Type B pancreatic cell (in vitro differentiated cells): ENCODE results near the gene INSL3. TPM values are rescaled to one million over a fixed set of nuclear protein-coding genes. Genes with fewer than 3 reads are reported as not detected.

Experiments used
- DNase-seq: peaks from one replicate; pipeline ENCODE4 v3.0.0; 2021; ENCODE audit warnings: mixed read lengths; ENCODE audit not compliant: unreplicated experiment; ENCODE audit errors: extremely low spot score
- H3K27ac Mint-ChIP-seq: 2 replicates; pipeline ENCODE4 v1.8.0; 2021; ENCODE audit warnings: mild to moderate bottlenecking, mixed read lengths
- H3K27me3 Mint-ChIP-seq: 2 replicates; pipeline ENCODE4 v1.8.0; 2021; ENCODE audit warnings: mixed read lengths
- H3K36me3 Mint-ChIP-seq: 2 replicates; pipeline ENCODE4 v1.8.0; 2021; ENCODE audit warnings: mixed read lengths
- H3K4me1 Mint-ChIP-seq: one replicate; pipeline ENCODE4 v1.8.0; 2021; ENCODE audit warnings: mixed read lengths; ENCODE audit not compliant: unreplicated experiment
- H3K4me3 Mint-ChIP-seq: 2 replicates; pipeline ENCODE4 v1.8.0; 2021; ENCODE audit warnings: mild to moderate bottlenecking, mixed read lengths
- H3K9me3 Mint-ChIP-seq: 2 replicates; pipeline ENCODE4 v1.8.0; 2021; ENCODE audit warnings: mixed read lengths
- long read RNA-seq: library from polyadenylated mRNA; unstranded; transcript quantifications from one replicate; pipeline ENCODE4 v2.0.0, GENCODE V29; 2020
- total RNA-seq: library from RNA; stranded (reverse); gene quantifications from 2 replicates; pipeline ENCODE4 v1.2.1, GENCODE V29; 2021; ENCODE audit warnings: low replicate concordance
- TF ChIP-seq, protein P1 (sequence below): fragments of 200-600 bp; sonication (generic); conservative IDR thresholded peaks from 2 replicates; pipeline ENCODE4 v1.5.0; 2021; ENCODE audit warnings: antibody characterized with exemption, mild to moderate bottlenecking

The INSL3 gene, protein sequence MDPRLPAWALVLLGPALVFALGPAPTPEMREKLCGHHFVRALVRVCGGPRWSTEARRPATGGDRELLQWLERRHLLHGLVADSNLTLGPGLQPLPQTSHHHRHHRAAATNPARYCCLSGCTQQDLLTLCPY
- not detected in 2 replicates for total RNA-seq
- long read RNA-seq, result 0 reads

DNA sequence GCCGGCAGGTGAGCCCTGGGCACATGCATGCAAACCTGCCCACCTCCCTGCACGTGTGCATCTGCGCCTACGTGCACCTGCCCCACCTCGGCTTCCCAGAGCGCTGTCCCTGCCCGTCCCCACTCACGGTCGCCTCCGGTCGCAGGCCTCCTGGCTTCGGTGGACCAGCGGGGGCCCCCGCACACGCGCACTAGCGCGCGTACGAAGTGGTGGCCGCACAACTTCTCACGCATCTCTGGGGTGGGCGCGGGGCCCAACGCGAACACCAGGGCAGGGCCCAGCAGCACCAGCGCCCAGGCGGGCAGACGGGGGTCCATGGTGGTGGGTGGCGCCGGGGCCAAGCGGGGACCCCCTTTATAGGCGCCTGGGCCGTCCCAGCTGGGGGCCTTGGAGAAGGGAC is at the start of gene INSL3:
INSL3 (minus strand) TSS at position 330 of the 400 bp plus-strand sequence; CDS start at position 317, 13 bp downstream.
- Mint-ChIP-seq H3K4me1 (peaks cover 4% of the 10 kb centered on the region), H3K9me3 (no peaks in the 10 kb centered on the region), H3K4me3 (no peak within 1 kb of the TSS), H3K27me3 (peaks cover 3% of the 10 kb centered on the region), H3K27ac (no peak within 1 kb of the TSS), H3K36me3 (no peaks in the 10 kb centered on the region)
- TF ChIP-seq, protein P1, sequence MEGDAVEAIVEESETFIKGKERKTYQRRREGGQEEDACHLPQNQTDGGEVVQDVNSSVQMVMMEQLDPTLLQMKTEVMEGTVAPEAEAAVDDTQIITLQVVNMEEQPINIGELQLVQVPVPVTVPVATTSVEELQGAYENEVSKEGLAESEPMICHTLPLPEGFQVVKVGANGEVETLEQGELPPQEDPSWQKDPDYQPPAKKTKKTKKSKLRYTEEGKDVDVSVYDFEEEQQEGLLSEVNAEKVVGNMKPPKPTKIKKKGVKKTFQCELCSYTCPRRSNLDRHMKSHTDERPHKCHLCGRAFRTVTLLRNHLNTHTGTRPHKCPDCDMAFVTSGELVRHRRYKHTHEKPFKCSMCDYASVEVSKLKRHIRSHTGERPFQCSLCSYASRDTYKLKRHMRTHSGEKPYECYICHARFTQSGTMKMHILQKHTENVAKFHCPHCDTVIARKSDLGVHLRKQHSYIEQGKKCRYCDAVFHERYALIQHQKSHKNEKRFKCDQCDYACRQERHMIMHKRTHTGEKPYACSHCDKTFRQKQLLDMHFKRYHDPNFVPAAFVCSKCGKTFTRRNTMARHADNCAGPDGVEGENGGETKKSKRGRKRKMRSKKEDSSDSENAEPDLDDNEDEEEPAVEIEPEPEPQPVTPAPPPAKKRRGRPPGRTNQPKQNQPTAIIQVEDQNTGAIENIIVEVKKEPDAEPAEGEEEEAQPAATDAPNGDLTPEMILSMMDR, result no peak
- DNase-seq, result no peak

DNA sequence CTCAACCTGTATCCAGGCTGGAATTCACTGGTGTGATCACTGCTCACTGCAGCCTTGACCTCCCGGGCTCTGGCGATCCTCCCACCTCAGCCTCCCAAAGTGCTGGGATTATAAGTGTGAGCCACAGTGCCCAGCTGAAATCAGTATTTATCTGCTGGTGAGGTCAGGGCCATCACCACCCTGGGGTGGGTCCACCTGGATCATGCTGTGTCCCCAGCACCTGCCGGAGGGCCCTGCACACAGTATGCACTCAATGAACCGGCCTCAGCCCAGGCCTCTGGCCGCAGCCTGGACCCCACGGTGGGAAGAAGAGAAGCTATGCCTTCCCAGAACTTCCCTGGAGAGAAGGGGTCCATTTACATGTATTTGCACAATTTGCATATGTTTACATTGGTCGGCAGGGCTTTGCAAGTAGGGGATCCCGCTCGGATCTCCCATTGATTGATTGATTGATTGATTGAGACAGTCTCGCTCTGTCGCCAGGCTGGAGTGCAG is 47.8 kb upstream of the INSL3 start:
- H3K36me3 Mint-ChIP-seq, result peaks cover 6% of the 10 kb centered on the region
- peaks cover 48% of the 10 kb centered on the region for H3K27me3 Mint-ChIP-seq
- no peaks in the 10 kb centered on the region for H3K9me3 Mint-ChIP-seq
- no peak overlapping the region for H3K27ac Mint-ChIP-seq
- no peaks in the 10 kb centered on the region for H3K4me1 Mint-ChIP-seq
- TF ChIP-seq, protein P1, result no peak
- no peak for DNase-seq
- H3K4me3 Mint-ChIP-seq, result no peak overlapping the region

DNA sequence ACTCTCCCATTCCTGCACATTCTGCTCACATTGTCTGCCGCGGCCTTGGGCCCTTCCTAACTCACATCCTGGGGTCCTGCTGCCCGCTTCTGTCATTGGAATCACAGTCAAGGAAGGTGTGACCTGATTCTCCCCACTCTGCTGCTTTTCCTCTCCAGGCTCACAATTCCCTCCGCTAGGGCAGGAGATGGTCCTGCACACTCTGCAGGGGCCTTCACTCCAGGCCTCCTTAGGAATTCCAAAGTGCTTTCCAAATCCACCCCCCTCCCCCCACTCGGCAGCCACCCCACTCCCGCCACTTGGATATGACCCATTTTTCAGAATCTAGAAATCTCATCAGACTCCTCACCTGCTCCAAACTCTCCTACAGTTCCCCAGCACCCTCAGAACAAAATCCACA is 47.4 kb upstream of the INSL3 start:
- no peak for DNase-seq
- H3K9me3 Mint-ChIP-seq, result no peaks in the 10 kb centered on the region
- H3K27me3 Mint-ChIP-seq, result peaks cover 43% of the 10 kb centered on the region
- H3K4me1 Mint-ChIP-seq, result no peaks in the 10 kb centered on the region
- TF ChIP-seq, protein P1, result no peak
- no peak overlapping the region for H3K4me3 Mint-ChIP-seq
- peak overlapping the region; percentile 51 for H3K27ac Mint-ChIP-seq
- peaks cover 6% of the 10 kb centered on the region for H3K36me3 Mint-ChIP-seq

DNA sequence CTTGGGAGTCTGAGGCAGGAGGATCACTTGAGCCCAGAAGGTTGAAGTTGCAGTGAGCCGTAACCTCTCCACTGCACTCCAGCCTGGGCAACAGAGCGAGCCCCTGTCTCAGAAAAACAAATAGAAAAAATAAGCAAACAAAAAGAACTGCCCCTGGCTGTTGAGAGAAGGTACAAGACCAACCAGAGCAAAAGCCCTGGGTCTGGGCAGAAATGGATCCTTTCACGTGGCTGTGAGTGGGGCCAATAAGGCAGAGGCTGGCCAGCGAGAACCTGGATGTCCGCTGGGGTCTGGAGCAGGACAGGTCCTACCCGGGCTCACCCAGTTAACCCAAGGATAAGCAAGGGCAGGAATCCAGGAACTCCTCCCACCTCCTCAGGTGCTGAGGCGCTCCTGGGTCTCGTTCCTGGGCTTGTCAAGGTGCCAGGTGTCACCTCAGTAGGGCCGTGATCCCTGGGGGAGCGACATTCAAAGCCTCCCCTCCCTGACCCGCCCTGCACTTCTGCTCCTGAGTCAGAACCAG is 45.7 kb upstream of the INSL3 start:
- DNase-seq, result no peak
- H3K4me3 Mint-ChIP-seq, result no peak overlapping the region
- no peak overlapping the region for H3K27ac Mint-ChIP-seq

DNA sequence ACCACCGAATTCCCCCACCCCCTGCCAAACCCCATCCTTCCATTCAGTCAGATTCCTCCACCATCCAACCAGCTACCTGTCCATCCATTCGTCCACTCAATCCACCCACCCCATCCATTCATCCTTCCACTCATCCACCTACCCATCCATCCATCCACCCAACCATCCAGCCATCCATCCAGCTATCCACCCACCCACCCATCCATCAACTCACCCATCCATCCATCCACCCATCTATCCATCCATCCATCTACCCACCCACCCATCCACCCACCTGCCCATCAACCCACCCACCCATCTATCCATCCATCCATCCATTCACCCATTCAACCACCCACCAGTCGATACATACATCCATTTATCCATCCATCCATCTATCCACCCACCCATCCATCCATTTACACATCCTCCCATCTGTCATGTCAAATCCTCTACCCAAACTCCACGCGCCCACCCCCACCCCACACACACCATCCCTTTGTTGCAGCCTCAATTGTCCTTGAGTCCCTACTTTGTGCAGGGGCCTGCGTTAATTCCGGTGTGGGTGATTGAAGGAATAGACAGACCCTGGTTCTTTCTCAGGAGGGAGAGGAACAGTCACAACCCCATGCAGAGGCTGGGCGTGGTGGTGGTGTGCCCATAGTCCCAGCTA is 45.1 kb upstream of the INSL3 start:
- DNase-seq, result no peak
- H3K36me3 Mint-ChIP-seq, result peaks cover 7% of the 10 kb centered on the region
- H3K27me3 Mint-ChIP-seq, result peaks cover 34% of the 10 kb centered on the region
- H3K4me3 Mint-ChIP-seq, result no peak overlapping the region
- no peaks in the 10 kb centered on the region for H3K9me3 Mint-ChIP-seq
- no peak overlapping the region for H3K27ac Mint-ChIP-seq
- TF ChIP-seq, protein P1, result no peak
- peaks cover 2% of the 10 kb centered on the region for H3K4me1 Mint-ChIP-seq

More for the DNA sequence above, 45.7 kb upstream of the INSL3 start:
- TF ChIP-seq, protein P1, result no peak
- Mint-ChIP-seq H3K4me1 (no peaks in the 10 kb centered on the region), H3K27me3 (peaks cover 37% of the 10 kb centered on the region), H3K9me3 (no peaks in the 10 kb centered on the region), H3K36me3 (peaks cover 6% of the 10 kb centered on the region)
